ENCODE measurements around the gene CEP76.

DNA sequence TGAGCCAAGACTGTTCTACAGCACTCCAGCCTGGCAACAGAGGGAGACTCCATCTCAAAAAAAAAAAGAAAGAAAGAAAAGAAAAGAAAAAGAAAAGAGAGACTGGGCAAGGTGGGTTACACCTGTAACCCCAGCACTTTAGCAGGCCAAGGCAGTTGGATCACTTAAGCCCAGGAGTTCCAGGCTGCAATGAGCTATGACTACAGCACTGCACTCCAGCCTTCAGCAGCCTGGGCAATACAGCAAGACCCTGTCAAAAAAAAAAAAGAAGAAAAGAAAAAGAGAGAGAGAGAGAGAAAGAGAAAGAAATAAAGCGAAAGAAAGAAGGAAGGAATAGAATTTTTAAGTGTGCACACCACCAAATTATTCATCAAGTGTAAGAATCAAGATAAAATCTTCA lies 47.6 kb downstream of the CEP76 start:
- TF ChIP-seq, protein P1, sequence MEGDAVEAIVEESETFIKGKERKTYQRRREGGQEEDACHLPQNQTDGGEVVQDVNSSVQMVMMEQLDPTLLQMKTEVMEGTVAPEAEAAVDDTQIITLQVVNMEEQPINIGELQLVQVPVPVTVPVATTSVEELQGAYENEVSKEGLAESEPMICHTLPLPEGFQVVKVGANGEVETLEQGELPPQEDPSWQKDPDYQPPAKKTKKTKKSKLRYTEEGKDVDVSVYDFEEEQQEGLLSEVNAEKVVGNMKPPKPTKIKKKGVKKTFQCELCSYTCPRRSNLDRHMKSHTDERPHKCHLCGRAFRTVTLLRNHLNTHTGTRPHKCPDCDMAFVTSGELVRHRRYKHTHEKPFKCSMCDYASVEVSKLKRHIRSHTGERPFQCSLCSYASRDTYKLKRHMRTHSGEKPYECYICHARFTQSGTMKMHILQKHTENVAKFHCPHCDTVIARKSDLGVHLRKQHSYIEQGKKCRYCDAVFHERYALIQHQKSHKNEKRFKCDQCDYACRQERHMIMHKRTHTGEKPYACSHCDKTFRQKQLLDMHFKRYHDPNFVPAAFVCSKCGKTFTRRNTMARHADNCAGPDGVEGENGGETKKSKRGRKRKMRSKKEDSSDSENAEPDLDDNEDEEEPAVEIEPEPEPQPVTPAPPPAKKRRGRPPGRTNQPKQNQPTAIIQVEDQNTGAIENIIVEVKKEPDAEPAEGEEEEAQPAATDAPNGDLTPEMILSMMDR (IDR thresholded peaks at IDR 0.05; ENCODE audit: low read length): no peak
- TF ChIP-seq EZH2 (optimal IDR thresholded peaks at IDR 0.05; ENCODE audit: low read depth, low read length) (no peak), EZH2phosphoT487 (IDR thresholded peaks at IDR 0.05; ENCODE audit: low read length) (no peak)

All from MM.1S (cell line).